Bone marrow (tissue), 2 donors: ENCODE measurements around the gene DOCK10.

ENCODE experiments used
- DNase-seq, 2 donors: peaks; one replicate each; lab custom pipeline; 2025; lab: John Stamatoyannopoulos, UW

The DOCK10 gene

DNA sequence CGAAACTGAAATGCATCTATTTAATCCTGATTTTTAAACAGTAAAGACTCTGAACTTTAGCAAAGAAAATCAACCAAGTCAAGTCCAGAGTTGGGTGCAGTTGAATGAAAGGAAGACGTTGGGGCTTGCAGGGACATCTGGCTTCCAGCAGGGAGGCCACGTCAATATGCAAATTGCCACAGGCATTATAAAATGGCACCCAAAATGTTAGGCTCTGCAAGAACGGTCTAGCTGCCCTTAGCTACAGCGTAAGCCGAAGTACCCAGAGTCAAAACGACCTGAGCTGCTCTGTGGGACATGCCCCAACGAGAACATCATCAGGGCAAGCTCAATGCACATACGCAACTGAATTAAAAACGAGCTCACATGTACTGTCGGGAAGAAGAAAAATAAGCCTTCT lies 30.7 kb downstream of the DOCK10 start:
- no peak for DNase-seq

DNA sequence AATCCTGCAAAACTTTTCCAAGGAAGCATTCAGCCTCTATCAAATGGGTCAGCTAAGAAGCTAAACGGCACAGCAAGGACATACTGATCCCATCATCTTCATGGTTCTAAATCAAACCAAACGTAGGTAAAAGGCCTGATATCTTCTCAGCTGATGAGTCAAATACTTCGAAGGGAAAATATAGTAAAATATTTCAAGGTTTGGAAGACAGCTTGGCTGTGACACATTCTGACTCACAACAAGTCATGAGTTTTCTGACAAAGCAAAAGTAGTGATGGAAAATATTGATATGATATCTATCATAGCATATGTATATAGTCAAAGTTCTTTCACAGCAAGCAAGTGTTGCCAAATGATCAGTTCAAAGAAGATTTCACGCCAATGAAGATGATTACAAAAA lies 31.5 kb downstream of the DOCK10 start:
- DNase-seq = no peak

DNA sequence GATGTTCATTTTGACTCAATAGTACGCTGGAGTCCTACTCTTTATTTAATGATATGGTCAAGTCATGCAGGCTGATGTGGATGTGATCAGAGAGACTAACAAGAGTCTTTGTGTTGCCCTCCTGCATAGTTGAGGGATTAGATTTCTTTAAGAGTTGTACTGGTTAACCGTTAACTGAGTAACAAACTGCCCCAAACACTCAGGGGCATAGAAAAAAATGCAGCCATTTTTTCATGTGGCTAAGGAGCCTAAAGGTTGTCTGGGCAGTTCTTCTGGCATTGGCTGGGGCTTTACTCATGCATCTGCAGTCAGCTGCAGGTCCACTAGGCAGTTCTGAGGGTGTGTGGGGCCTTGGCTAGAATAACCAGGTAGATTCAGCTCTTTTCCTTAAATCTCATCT lies 32.5 kb downstream of the DOCK10 start:
- no peak for DNase-seq

DNA sequence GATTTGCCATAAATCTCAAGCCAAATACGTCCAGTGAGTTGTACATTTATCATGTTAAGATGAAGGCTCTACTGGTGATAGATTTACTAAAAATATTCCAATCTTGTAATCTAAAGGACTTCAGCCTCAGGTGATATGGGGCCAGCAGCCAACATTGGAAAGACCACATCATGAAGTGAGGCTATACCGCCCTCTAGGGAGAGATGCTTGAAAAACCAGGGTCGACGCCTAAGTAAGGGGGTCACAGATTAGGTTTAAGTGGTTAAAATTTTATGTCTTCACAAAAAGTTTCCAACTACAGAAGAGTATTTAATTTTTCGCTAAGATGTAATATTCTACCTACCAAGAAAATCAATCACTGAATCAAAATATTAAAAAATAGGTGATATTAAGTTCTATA lies 33.3 kb downstream of the DOCK10 start:
- DNase-seq = no peak

DNA sequence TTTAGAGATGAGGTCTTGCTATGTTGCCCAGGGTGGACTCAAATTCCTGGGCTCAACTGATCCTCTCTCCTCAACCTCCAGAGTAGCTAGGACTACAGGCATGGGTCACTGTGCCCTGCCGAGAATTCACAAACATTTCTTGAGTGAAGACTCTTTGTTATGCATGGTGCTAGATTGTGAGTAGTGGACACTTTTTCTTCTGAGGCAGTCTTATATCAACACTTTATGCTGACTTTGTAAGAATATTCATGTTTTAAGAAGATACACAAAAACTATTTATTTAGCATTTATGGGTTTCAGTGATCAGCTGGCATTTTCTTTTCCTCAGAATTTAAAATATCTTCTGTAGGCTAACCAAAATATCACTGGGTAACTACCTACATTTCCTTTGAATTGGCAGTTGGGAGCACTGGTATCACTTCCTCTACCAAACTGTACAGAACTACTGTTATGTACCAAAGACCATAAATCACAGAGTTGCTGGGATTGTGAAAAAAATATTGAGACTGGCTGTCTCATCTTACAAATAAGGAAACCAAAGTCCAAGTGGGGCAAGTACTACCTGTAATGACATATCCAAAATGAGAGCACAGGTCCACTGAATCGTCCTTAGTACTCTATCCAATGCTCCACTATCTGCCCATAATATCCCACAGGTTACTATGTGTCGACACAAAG lies 34.0 kb downstream of the DOCK10 start:
- no peak for DNase-seq

DNA sequence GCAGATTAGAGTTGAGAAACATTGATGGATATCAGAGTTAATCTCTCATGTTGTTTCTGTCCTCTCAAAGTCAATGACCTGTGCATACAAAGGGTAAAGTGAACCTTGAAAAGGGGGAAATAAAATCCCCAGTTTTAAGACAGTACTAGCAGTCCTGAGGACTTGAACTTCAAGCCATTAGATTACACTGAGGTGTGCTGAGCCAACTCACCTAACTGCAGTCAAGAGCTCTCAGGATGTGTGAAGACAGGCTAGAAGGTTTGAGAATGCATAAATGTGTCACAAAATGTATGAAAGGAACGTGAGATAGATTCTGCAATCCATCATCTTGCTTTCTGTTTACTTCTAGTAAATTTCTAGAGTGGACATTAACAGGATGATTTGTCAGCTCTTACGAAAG lies 35.5 kb downstream of the DOCK10 start:
- no peak for DNase-seq

DNA sequence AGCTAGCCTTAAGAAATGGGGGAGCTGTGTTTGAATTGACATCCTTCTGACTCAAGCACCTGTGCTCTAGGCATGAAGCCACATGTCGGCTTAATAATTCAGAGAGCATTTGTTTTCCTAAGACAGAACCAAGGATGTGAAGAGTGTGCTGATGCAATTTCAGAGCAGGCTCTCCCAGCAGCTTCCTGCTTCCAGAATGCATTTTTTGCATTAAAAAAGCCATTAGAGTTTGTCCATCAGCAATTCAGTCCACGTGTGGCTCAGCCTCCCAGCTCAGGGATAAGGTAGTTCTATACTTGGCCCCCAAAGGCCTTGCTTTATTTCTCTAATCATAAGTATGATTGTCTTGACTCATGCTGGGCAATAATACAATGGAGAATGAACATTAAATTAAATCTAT lies 37.7 kb downstream of the DOCK10 start:
- no peak for DNase-seq

DNA sequence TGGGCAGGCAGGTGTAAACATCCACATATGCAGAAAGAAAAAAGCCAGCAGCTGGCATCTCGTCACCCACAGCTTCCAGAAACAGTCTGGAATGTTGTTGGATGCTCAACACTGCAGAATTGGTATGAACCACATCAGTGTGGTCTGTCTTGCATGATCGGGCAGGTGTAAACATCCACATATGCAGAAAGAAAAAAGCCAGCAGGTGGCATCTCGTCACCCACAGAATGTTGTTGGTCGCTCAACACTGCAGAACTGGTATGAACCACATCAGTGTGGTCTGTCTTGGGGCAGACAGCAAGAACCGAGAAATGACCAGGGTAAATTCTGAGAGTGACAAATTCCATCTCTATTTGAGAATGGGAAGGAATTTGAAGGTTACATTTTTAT lies 39.6 kb downstream of the DOCK10 start:
- no peak for DNase-seq

DNA sequence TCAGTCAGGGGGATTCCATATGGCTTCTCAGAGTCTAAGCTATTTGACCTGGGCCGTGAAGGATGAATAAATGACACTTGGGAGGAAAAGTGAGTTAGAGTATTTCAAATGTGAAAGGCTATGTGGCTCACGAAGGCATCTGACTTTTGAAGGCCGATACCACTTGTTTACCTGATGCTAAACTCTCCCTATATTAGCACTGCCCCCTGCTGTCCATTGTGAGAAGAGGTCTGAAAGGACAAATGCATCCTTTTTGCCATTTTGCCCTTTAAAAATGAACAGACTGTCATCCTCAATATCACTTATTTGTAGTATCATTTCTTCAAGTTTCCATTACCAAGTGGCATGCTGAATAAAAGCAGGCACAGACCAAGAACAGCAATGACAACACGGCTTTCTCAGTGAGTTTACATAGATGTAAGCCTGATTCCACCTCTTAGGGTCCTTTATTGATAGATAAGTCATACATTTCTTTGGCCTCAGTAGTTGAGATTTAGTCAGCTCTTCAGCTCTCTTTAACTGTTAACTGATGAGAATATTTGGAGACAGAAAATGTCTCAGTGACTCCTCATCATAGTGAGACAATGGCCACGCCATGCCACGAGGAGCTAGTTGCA lies 40.1 kb downstream of the DOCK10 start:
- peak in 1 of 2 donors; percentile 47 for DNase-seq

DNA sequence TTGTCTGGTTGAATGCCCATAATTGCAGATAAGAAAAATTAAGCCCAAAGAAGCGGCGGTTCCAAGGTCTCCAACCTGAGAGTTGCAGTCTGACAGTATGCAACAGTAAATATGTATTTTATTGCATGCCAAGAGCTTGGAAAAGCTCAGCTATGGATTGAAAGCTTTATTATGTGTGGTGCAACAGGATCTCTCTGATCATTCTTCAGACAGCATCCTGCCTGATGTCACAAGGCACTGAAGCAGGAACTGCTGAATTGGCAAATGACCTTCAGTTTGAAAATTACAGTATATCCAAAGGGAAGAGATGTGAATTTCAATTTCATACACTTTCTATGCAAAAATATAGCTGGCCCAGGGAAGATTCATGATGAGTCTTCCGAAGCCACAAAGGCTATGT lies 42.5 kb downstream of the DOCK10 start:
- no peak for DNase-seq

DNA sequence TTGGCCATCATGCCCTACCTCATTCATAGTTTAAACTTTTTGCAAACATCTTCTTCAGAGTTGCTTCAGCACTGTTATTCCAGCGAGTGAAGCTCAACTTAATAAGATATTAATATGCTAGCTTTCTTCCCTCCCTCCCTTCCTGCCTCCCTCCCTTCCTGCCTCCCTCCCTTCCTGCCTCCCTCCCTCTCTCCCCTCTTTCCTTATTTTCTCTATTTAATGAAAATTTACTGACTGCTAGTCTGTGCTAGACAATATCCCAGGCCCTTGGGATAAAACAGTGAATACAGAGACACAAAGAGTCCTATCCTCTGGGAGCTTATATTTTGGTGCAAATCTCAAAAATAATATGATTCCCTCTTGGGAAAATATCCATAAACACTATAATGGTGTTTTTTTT lies 42.9 kb downstream of the DOCK10 start:
- DNase-seq = no peak

DNA sequence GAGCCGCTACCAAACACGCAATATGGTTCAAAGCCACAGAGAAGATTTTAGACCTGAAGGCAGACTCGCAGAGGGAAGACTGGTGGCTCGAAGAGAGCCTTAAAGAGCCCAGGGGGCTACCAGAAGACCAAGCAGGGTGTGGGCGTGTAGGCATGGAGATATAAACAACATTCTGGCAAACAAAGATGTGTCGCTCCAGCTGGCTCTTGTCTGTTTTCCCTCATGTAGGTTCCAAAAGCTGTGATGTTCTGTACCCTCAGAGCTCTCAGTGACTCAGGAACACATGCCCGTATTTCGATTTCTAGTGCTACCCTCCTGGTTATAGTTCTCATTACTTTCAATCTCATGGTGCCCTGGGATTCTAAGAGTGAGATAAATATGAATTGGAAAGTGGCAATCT lies 44.5 kb downstream of the DOCK10 start:
- no peak for DNase-seq

DNA sequence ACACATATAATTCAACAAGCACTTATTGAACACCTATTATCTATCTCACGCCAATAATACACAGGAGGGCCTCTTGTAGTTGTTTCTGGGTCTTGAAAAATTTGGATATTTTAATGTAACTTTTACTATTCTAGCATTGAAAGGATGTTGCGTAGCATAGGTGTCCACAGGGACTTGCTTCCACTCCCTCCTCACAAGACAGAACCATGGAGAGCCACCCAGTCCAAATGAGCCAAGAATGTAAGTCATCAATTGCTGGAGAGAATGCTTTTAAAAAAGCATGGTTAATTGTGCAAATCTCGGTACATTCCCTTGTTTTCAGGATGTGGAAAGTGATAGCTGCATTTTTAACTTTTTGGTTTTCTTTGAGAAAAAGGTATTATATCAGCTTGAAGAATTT lies 46.8 kb downstream of the DOCK10 start:
- no peak for DNase-seq

DNA sequence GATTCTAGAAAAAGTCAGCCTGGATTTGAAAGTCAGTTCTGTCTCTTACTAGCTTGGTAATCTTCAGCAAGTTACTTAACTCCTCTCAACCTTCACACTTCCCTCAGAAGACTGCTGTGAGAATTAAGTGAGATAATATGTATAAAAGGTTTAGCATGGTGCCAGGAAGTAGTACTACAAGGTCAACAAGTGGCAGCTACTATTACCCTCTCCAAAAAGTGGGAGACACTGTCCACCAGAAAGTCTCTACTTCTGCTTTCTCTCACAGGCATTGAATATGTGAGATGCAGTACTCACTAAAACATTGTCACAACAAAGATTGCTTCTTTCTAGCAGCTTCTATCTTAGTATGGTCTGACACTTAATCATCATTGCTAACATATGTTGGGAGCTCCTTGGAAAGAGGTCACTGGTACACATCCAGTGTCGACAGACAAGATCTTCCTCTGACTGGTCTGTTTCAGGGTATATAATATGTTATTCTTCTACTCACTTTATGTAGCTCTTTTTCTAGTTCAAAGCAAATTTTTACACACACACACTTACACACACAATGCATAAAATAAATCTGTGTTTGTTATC lies 47.9 kb downstream of the DOCK10 start:
- no peak for DNase-seq

DNA sequence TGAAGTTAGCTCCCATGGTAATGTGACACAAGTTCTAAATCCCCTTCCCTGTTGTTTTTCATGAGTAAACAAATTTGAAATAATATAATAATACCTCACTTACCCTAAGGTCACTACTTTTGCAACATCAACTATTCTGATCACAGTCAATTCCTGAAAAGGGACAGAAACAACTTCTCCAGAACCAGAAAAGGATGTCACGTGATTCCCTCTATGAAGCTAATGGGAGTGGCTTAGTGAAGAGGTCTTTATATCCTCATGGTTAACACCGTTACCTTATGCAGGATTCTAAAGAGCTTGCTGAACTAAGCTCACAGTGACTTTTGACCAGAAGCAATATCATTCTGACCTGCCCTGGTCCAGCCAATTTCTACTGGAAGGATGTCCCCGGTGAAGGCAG lies 51.6 kb downstream of the DOCK10 start:
- no peak for DNase-seq

DNA sequence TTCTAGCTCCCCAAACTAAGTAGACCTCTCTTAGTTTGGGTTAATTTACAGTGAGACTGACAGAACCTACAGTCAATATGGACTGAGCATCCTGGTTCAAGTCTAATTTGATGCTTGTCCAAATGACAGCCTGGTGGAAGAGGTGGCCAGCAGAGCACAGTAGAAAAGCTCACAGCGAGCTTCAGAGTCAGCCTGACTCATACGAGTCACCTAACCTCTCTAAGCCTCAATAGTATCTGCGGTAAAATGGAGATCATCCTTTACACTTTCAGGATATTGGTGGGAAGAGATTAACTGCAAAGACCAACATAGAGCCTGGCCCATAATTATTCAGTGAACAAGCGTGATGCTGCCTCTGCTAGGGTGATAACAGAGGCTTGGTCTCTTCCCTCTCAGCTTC lies 54.5 kb downstream of the DOCK10 start:
- DNase-seq = no peak

DNA sequence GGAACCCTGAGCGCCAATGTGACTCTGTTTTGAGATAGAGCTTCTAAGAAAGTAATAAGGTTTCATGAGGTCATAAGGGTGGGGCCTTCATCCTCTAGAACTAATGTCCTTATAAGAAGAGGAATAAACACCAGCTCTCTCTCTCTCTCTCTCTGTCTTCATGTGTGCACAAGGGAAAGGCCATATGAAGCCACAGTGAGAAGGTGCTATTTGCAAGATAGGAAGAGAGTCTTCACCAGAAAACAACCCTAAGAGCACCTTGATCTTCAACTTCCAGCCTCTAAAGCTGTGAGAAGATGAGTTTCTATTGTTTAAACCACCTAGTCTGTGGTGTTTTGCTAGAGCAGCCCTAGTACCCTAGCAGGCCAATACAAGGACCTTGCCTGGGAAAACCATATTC lies 55.8 kb downstream of the DOCK10 start:
- DNase-seq = no peak

DNA sequence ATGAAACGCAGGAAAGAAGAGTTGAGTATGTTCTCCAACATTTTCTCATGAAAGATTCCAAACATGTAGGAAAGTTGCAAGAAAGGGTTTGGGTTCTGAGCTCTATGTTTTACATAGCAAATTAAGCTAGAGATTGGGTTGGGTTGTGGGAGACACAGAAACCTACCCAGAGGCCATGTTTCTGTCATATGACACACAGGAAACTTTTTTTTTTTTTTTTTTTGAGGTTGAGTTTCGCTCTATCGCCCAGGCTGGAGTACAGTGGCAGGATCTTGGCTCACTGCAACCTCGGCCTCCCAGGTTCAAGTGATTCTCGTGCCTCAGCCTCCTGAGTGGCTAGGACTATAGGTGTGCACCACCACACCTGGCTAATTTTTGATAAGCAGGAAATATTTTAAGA lies 57.6 kb downstream of the DOCK10 start:
- no peak for DNase-seq

DNA sequence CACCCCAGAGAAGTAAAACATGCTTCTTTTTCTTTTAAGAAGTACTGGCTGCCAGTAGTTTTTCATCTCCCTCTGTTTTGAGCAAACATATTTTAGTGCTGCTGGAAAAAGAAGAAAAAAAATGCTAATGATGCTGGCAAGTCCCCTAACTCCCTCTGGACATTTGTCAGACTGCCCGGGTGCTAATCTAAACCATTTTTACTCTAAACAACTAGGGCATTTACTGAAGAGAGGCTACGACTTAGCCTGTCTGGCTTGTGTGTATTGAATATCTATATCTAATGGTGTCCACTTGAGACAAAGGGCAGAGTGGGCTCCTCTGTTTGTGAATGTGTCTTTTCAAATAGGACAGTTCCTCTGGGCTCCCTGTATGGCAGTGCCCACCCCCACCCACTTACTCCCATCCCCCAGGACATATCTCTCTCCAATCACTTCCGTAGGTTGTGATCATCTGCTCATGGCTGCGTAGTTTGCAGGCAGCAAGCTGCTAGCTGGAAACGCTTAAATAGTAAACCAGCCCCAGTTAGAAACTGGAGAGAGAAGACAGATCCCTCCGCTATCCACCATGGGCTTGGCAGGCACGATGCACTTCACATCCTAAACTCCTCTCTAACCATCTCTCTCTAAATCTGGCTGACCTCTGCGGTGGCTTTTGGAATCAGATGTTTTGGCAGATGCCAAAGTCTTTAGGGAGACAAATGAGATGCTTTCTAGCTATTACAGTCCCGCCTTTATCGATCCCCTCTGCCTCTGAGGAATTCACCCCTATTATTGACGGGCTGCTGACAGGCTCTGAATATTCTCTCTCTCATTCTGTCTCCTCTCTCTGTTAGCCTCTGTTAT lies 58.3 kb downstream of the DOCK10 start:
- no peak for DNase-seq

DNA sequence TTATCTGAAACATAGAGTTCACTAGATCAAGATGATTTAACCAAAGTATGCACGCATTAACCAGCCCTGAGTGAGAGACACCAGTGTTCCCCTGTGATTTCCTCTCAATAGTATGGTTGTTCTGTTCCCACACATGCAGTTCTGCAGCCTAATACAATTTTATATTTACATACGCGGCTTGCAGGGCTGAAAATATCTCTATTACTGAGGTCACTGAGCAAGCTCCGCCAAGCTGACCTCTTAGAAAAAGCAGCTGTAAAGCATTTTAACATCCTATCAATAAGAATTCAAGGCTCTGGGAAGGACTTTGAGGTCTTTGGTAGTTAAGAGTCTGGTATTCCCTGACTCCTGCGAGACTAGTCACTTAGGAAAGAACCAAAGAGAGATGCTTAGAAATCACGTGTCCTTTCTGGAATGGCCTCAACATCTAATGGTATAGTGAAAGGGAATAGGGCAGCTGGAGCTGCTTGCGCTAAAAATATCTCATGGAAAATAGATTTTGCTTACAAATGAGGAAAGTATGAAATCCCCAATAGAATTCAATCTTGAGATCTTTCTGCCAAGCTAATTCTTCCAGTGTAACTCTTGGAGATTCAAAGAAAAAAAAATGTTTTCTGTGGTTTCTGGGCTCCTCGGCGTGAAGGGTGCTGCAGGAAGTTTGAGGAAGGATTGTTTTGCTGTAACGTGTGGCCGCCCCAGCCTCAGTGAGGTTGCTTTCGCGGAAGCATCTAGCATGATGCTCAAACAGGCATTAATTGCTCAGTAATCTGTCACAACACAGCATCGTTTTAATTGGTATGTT lies 59.2 kb downstream of the DOCK10 start:
- no peak for DNase-seq

DNA sequence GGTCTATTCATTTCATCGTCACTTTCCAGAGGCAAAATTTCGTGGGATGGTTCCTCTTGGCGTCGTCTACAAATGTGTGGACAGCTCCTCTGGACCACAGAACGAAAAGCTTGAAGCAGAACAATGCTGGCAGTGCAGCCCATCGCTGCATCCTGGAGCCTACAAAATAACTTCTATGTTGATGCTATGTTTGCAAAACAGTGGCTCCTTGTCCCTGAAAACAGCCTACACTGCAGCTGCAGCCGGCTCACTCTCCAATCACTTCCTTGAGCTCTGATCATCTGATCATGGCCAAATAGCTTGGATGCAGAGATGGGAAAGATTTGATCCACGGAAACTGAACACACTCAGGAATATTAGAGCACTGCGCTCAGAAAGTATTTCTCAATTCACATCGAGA lies 60.0 kb downstream of the DOCK10 start:
- DNase-seq = no peak
